Epithelial cell of prostate (primary cell): ENCODE results near the gene KIFAP3.
"Not testable (repeated sequence)": the region's sequence is repeated elsewhere in the genome, so short reads cannot be mapped to it uniquely, and the experiment has no call there.

ENCODE experiments used
- DNase-seq: peaks from one replicate; pipeline ENCODE4 v3.0.0-alpha.2; 2011; ENCODE audit warnings: low read depth, low spot score
- H3K27ac ChIP-seq: fragments of 450-650 bp; 2 replicates; pipeline ENCODE4 v1.5.1; 2017; ENCODE audit warnings: mild to moderate bottlenecking

KIFAP3 gene

GRCh38 chr1:169928438-169929209 is 145.9 kb downstream of the KIFAP3 start:
- no peak overlapping the region for H3K27ac ChIP-seq
- DNase-seq: no peak

- H3K27ac ChIP-seq: no peak overlapping the region
- DNase-seq: no peak
These were observed 148.7 kb downstream of the KIFAP3 start for GRCh38 chr1:169925505-169926482.

GRCh38 chr1:169924829-169925228 is 149.7 kb downstream of the KIFAP3 start:
- no peak overlapping the region for H3K27ac ChIP-seq
- DNase-seq: no peak

GRCh38 chr1:169924063-169924462 is 150.4 kb downstream of the KIFAP3 start:
- H3K27ac ChIP-seq: no peak overlapping the region
- DNase-seq: no peak

- no peak overlapping the region for H3K27ac ChIP-seq
- DNase-seq: no peak
These were observed 153.4 kb downstream of the KIFAP3 start for GRCh38 chr1:169921080-169921479.

- DNase-seq: no peak
- no peak overlapping the region for H3K27ac ChIP-seq
These were observed 155.6 kb downstream of the KIFAP3 start for GRCh38 chr1:169918927-169919326.

GRCh38 chr1:169918220-169918619 is 156.3 kb downstream of the KIFAP3 start:
- not testable (repeated sequence) for DNase-seq, H3K27ac ChIP-seq

GRCh38 chr1:169915150-169915549 is 159.3 kb downstream of the KIFAP3 start:
- DNase-seq: no peak
- peak overlapping the region; percentile 5 for H3K27ac ChIP-seq

GRCh38 chr1:169914531-169914930 is 160.0 kb downstream of the KIFAP3 start:
- peak overlapping the region; percentile 5 for H3K27ac ChIP-seq
- no peak for DNase-seq

GRCh38 chr1:169909499-169909898 is 165.0 kb downstream of the KIFAP3 start:
- H3K27ac ChIP-seq: no peak overlapping the region
- DNase-seq: no peak

- DNase-seq: no peak
These were observed 167.6 kb downstream of the KIFAP3 start for GRCh38 chr1:169906938-169907337.

GRCh38 chr1:169904834-169905233 is 169.7 kb downstream of the KIFAP3 start:
- no peak overlapping the region for H3K27ac ChIP-seq
- DNase-seq: no peak

More at GRCh38 chr1:169906938-169907337, 167.6 kb downstream of the KIFAP3 start:
- no peak overlapping the region for H3K27ac ChIP-seq

- H3K27ac ChIP-seq: no peak overlapping the region
- no peak for DNase-seq
These were observed 171.7 kb downstream of the KIFAP3 start for GRCh38 chr1:169902751-169903150.

GRCh38 chr1:169901115-169901514 is 173.4 kb downstream of the KIFAP3 start:
- DNase-seq: no peak
- H3K27ac ChIP-seq: no peak overlapping the region

- H3K27ac ChIP-seq: no peak overlapping the region
- DNase-seq: no peak
These were observed 173.9 kb downstream of the KIFAP3 start for GRCh38 chr1:169900571-169900970.

- no peak for DNase-seq
These were observed 174.8 kb downstream of the KIFAP3 start for GRCh38 chr1:169899519-169900217.

GRCh38 chr1:169896013-169896412 is 178.5 kb downstream of the KIFAP3 start:
- no peak overlapping the region for H3K27ac ChIP-seq
- no peak for DNase-seq

More at GRCh38 chr1:169899519-169900217, 174.8 kb downstream of the KIFAP3 start:
- H3K27ac ChIP-seq: no peak overlapping the region

- peak overlapping the region; percentile 84 for H3K27ac ChIP-seq
- DNase-seq: no peak
These were observed 179.9 kb downstream of the KIFAP3 start for GRCh38 chr1:169894424-169895145.

- H3K27ac ChIP-seq: peak within 1 kb of the TSS; percentile 84
- peak; percentile 87 for DNase-seq
These were observed 180.7 kb downstream of the KIFAP3 start, which contains the start of gene SCYL3 for GRCh38 chr1:169893645-169894423. TSS of gene SCYL3 (minus strand) at chr1:169893896. CDS start at chr1:169888840, 5,056 bp downstream.
